GM21576 (cell line): ENCODE results near the gene BMI1.

Source experiments
- ATAC-seq: cut with Tn5 transposase; IDR thresholded peaks from one replicate; pipeline ENCODE4 v1.9.1; 2021; ENCODE audit warnings: mild to moderate bottlenecking, moderate library complexity; ENCODE audit not compliant: unreplicated experiment

BMI1 gene

DNA sequence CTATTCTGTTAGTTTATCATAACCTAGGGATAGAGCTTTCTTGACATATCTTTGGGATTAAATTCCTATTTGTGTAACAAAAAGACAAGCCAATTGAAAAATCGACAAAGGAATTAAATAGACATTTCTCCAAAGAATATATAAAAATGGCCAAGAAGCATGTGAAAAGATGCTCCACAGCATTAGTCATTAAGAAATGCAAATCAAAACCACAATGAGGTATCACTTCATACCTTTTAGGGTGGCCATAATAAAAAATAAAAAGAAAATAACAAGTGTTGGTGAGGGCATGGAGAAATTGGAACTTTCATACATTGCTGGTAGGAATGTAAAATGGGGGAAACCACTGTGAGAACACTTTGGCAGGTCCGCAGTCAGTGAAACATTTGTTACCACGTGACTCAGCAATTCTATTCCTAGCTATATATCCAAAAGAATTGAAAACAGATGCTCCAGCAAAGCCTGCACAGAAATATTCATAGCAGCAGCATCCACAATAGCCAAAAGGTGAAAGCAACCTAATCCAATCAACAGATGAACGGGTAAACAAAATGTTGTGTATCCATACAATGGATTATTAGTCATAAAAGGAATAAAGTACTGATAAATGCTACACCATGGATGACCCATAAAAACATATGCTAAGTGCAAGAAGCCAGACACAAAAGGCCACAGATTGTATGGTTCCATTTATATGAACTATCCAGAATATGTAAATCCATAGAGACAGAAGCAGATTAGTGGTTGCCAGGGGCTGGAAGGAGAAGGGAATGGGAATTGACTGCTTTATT lies 44.9 kb downstream of the BMI1 start:
- no peak for ATAC-seq

- ATAC-seq, result no peak
Observed at GRCh38 chr10:22366435-22366703, 45.5 kb downstream of the BMI1 start.

DNA sequence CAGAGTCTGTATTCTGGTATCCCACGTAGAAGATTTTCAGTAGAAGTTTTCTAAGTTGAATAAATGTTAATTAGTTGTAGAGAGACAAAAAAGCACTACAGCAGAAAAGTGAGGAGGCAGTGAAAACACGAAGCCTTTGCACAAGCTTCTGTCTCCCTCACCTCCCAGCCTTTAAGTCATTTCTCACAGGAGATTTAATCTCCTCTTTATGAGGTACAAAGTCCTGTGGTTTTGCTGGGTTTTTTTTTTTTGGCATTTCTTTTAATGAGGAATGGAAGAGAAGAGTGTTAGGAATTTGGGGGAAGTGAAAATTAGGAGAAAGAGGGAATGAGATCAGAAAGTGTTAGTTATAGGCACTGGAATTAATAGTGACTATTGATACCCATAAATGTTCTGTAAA lies 45.9 kb downstream of the BMI1 start:
- ATAC-seq, result no peak

DNA sequence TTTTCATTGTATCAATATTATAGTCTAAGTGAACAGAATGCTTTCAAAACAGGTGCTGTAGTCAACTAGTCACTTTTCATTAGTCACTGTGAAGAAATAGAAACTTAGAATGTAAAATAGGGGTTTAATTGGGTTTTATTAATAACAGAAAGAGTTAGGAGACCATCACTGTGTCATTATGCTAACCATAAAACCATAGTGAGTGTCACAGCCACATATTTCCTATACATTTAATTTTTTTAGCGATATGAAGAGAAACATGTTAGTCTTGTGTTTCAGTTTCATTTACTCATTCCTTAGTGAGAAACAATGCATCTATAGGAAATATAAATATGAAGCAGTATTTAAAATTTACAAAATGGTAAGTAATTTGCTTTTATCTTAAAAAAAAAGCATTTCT lies 46.6 kb downstream of the BMI1 start:
- no peak for ATAC-seq

GRCh38 chr10:22368402-22368801 lies 47.5 kb downstream of the BMI1 start:
- ATAC-seq, result no peak

- no peak for ATAC-seq
Observed at GRCh38 chr10:22368981-22369380, 48.1 kb downstream of the BMI1 start.

DNA sequence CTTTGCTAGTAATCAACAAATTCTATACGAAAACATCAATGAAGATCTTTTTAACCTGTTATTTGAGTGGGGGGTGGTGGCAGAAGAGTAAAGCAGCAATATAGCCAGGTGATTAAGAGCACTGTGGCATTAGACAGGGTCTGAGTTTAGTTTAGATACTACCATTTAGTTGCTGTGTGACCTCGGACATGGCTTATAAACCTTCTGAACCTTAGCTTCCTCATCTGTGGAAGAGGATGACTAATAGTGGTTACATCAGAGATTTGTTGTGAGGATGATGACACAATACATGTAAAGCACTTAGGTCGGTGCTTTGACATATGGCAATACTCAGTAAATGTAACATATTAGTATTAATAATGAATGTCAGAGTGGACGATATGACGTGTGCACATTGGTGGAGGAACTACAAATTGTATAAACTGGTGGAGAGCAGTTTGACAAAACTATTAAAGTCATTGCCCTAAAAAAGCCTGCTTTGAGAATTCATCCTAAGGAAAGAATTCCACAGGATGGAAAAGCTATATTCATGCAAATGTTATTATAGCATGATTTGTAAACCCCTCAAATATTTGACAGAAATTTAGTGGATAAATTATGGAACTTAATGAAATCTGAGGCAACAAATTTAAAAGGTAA lies 48.7 kb downstream of the BMI1 start:
- no peak for ATAC-seq

GRCh38 chr10:22370320-22370719 lies 49.4 kb downstream of the BMI1 start:
- no peak for ATAC-seq

- ATAC-seq, result no peak
Observed at GRCh38 chr10:22372298-22372697, 51.4 kb downstream of the BMI1 start.

DNA sequence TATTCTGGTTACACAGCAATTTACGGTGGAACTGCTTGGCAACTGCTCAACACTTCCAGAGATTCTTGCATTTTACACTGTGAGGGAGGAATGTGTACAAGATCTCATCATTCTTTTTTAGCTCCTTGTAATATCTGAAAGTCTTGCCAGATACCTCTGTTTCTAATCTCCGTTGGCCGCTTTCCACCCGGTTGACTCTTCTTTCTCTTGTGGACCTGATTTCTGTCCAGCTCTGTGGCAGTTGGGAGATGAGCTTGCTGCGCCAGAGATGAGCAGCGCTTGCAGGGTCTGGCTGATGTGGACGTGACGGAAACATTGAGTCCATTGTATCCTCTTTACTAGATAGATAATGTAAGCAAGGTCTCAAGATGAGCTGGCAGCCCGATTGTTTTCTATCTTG lies 52.0 kb downstream of the BMI1 start:
- no peak for ATAC-seq

GRCh38 chr10:22374489-22375126 lies 53.7 kb downstream of the BMI1 start:
- no peak for ATAC-seq

GRCh38 chr10:22379059-22379458 lies 58.2 kb downstream of the BMI1 start:
- peak; percentile 71 for ATAC-seq
